Uterus (tissue), 4 donors: ENCODE results near the gene ANP32D. TPM values are rescaled to one million over a fixed set of nuclear protein-coding genes. Genes with fewer than 3 reads are reported as not detected.
"Not testable (repeated sequence)": the region's sequence is repeated elsewhere in the genome, so short reads cannot be mapped to it uniquely, and the experiment has no call there.

Experiments used
- DNase-seq, 2 donors: peaks; one replicate each; pipeline ENCODE4 v3.0.0-alpha.2; 2019 to 2020
- H3K27ac ChIP-seq, 2 donors: fragments of 200-600 bp; sonication (generic); 1 replicate in 1 of 2; 2 replicates in 1 of 2; pipeline ENCODE4 v1.5.1; 2016 to 2018
- H3K27me3 ChIP-seq, 2 donors: fragments of 200-600 bp; sonication (generic); one replicate each; pipeline ENCODE4 v1.5.1; 2018 to 2019; ENCODE audit warnings: control low read depth in 1 of 2
- H3K36me3 ChIP-seq, 2 donors: fragments of 200-600 bp; sonication (generic); one replicate each; pipeline ENCODE4 v1.5.1; 2019; ENCODE audit warnings: control low read depth in 1 of 2
- H3K4me1 ChIP-seq, 2 donors: fragments of 200-600 bp; sonication (generic); one replicate each; pipeline ENCODE4 v1.5.1; 2018 to 2019; ENCODE audit warnings: control low read depth in 1 of 2
- H3K4me3 ChIP-seq, 2 donors: fragments of 200-600 bp; sonication (generic); 1 replicate in 1 of 2; 2 replicates in 1 of 2; pipeline ENCODE4 v1.5.1; 2018 to 2019; ENCODE audit warnings: mild to moderate bottlenecking in 1 of 2
- H3K9me3 ChIP-seq, 2 donors: fragments of 200-600 bp; sonication (generic); one replicate each; pipeline ENCODE4 v1.5.1; 2019; ENCODE audit warnings: control low read depth in 1 of 2
- POLR2A ChIP-seq, 2 donors: fragments of 450-650 bp; IDR thresholded peaks; one replicate each; pipeline ENCODE4 v1.6.1; 2016; ENCODE audit warnings: antibody characterized with exemption in 2 of 2, mild to moderate bottlenecking in 1 of 2, moderate library complexity in 1 of 2
- intact Hi-C: fragments of 100-400 bp; cut with DNase I; formaldehyde crosslinking; loops from one replicate; pipeline ENCODE4 v1.15.1; 2023; ENCODE audit warnings: low total_unique reads
- total RNA-seq, 4 donors: library from RNA; depleted of rRNA in 3 of 4; stranded (reverse); fragments of >200 nt in 3 of 4; gene quantifications; one replicate each; pipeline versions ENCODE4 v1.1.0 to v1.2.4, GENCODE V29; 2014 to 2023
- TF ChIP-seq, protein P1 (sequence below), 4 experiments: fragments of 200-600 bp in 2 of 4; fragments of 450-650 bp in 2 of 4; sonication (generic) in 2 of 4; IDR thresholded peaks; one replicate each; pipeline ENCODE4 v1.5.1; 2016 to 2019; ENCODE audit warnings: antibody characterized with exemption in 4 of 4, mild to moderate bottlenecking in 2 of 4, moderate library complexity in 1 of 4
- donor health status: DM: yes; HTN: yes; CAD: no.

ANP32D gene
- total RNA-seq, 4 donors from 2014 or later, result not detected

DNA sequence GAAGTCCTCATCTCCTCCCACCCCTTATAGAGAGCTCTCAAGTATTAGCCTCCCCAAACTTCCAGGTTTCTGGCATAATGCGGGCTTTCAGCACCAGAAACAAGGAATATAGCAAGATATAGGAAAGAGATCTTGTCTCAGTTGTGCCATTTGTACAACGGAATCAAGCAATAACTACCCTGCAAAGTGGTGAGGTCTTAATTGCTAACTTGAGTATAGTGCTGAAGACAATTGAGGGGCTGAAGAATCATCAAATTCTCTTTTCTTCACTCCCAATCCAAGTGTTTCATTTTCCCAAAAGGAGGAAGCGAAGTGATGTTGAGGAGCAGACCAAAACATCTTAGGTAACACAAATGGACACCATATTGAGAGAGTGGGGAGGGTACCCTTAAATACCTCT, 26.8 kb upstream of the ANP32D start:
- no peaks in the 10 kb centered on the region for H3K36me3 ChIP-seq
- H3K27ac ChIP-seq, result no peak overlapping the region
- DNase-seq, result no peak
- H3K27me3 ChIP-seq, result no peaks in the 10 kb centered on the region
- no peaks in the 10 kb centered on the region for H3K4me1 ChIP-seq
- no peaks in the 10 kb centered on the region for H3K9me3 ChIP-seq
- intact Hi-C loops, result no loop called here
- TF ChIP-seq, protein P1, sequence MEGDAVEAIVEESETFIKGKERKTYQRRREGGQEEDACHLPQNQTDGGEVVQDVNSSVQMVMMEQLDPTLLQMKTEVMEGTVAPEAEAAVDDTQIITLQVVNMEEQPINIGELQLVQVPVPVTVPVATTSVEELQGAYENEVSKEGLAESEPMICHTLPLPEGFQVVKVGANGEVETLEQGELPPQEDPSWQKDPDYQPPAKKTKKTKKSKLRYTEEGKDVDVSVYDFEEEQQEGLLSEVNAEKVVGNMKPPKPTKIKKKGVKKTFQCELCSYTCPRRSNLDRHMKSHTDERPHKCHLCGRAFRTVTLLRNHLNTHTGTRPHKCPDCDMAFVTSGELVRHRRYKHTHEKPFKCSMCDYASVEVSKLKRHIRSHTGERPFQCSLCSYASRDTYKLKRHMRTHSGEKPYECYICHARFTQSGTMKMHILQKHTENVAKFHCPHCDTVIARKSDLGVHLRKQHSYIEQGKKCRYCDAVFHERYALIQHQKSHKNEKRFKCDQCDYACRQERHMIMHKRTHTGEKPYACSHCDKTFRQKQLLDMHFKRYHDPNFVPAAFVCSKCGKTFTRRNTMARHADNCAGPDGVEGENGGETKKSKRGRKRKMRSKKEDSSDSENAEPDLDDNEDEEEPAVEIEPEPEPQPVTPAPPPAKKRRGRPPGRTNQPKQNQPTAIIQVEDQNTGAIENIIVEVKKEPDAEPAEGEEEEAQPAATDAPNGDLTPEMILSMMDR (IDR thresholded peaks at IDR 0.05), result no peak
- TF ChIP-seq POLR2A (IDR thresholded peaks at IDR 0.05), result no peak
- no peak overlapping the region for H3K4me3 ChIP-seq

DNA sequence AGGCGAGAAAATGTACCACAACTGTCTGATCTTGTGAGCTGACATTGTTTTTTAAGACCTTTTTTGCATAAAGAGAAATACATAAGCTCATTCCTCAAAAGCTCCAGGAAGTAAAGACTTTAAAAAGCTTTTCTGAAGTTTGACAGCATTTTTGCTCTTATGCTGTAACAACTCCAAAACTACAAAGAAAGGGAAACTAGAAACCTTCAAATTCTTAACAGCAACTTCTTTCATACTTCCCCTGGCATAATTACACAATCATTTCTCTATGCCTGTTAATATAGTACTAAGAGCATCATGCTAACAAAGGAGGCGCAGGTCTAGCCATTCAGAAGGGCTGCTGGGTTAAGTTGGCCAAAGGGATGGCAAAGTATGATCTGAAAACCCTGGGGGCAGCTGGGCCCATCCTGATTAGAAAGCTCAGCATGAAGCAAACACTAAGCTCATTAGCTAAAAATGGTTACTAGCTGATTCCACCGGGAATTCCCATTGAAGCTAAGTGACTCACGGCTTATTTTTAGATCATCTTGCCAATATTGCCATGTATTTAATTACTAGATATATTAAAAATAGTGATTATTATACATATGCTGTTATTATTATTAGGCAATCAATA, 26.1 kb upstream of the ANP32D start:
- H3K36me3 ChIP-seq, result no peaks in the 10 kb centered on the region
- no peak for DNase-seq
- no peak overlapping the region for H3K27ac ChIP-seq
- no peaks in the 10 kb centered on the region for H3K4me1 ChIP-seq
- TF ChIP-seq, protein P1 (IDR thresholded peaks at IDR 0.05), result no peak
- TF ChIP-seq POLR2A (IDR thresholded peaks at IDR 0.05), result no peak
- no peaks in the 10 kb centered on the region for H3K27me3 ChIP-seq
- intact Hi-C loops, result no loop called here
- H3K4me3 ChIP-seq, result no peak overlapping the region
- no peaks in the 10 kb centered on the region for H3K9me3 ChIP-seq

- H3K36me3 ChIP-seq, result no peaks in the 10 kb centered on the region
These were observed 24.6 kb upstream of the ANP32D start for GRCh38 chr12:48447755-48448154.

GRCh38 chr12:48451372-48451771, 21.0 kb upstream of the ANP32D start:
- DNase-seq, result no peak
- no peaks in the 10 kb centered on the region for H3K9me3 ChIP-seq
- H3K4me1 ChIP-seq, result no peaks in the 10 kb centered on the region
- intact Hi-C loops, result no loop called here
- H3K27ac ChIP-seq, result no peak overlapping the region
- TF ChIP-seq, protein P1 (IDR thresholded peaks at IDR 0.05), result no peak
- no peak for TF ChIP-seq POLR2A (IDR thresholded peaks at IDR 0.05)
- no peaks in the 10 kb centered on the region for H3K27me3 ChIP-seq
- H3K36me3 ChIP-seq, result no peaks in the 10 kb centered on the region
- H3K4me3 ChIP-seq, result no peak overlapping the region

More at GRCh38 chr12:48447755-48448154, 24.6 kb upstream of the ANP32D start:
- no peaks in the 10 kb centered on the region for H3K27me3 ChIP-seq
- no peaks in the 10 kb centered on the region for H3K9me3 ChIP-seq
- no peak overlapping the region for H3K4me3 ChIP-seq
- intact Hi-C loops, result no loop called here
- no peak for DNase-seq
- no peak overlapping the region for H3K27ac ChIP-seq
- H3K4me1 ChIP-seq, result no peaks in the 10 kb centered on the region
- TF ChIP-seq, protein P1 (IDR thresholded peaks at IDR 0.05), result no peak
- no peak for TF ChIP-seq POLR2A (IDR thresholded peaks at IDR 0.05)

DNA sequence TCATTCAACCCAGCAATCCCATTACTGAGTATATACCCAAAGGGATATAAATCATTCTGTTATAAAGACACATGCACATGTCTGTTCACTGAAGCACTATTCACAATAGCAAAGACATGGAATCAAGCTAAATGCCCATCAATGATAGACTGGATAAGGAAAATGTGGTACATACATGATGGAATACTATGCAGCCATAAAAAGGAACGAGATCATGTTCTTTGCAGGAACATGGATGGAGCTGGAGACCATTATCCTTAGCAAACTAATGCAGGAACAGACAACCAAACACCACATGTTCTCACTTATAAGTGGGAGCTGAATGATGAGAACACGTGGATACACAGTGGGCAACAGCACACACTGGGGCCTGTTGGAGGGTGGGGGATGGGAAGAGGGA, 19.4 kb upstream of the ANP32D start:
- DNase-seq, H3K9me3 ChIP-seq, H3K36me3 ChIP-seq, H3K4me3 ChIP-seq, H3K27me3 ChIP-seq, intact Hi-C loops, H3K4me1 ChIP-seq, H3K27ac ChIP-seq: not testable (repeated sequence)

- TF ChIP-seq, protein P1 (IDR thresholded peaks at IDR 0.05), result peak; percentile 25 to 56 (median 30)
- TF ChIP-seq POLR2A (IDR thresholded peaks at IDR 0.05), result no peak
- Histone ChIP-seq H3K36me3 (no peaks in the 10 kb centered on the region), H3K4me1 (no peaks in the 10 kb centered on the region), H3K4me3 (no peak overlapping the region), H3K27me3 (no peaks in the 10 kb centered on the region), H3K9me3 (no peaks in the 10 kb centered on the region), H3K27ac (no peak overlapping the region)
- intact Hi-C loops, result no loop called here
- DNase-seq, result no peak
These were observed 17.7 kb upstream of the ANP32D start for GRCh38 chr12:48454667-48455066.
